GM18499 (cell line): Measurements from ENCODE around the gene LIF.

Experiments used
- ATAC-seq: cut with Tn5 transposase; IDR thresholded peaks from one replicate; pipeline ENCODE4 v1.9.1; 2021; ENCODE audit warnings: moderate number of reproducible peaks; ENCODE audit not compliant: insufficient read depth, unreplicated experiment

The LIF gene

DNA sequence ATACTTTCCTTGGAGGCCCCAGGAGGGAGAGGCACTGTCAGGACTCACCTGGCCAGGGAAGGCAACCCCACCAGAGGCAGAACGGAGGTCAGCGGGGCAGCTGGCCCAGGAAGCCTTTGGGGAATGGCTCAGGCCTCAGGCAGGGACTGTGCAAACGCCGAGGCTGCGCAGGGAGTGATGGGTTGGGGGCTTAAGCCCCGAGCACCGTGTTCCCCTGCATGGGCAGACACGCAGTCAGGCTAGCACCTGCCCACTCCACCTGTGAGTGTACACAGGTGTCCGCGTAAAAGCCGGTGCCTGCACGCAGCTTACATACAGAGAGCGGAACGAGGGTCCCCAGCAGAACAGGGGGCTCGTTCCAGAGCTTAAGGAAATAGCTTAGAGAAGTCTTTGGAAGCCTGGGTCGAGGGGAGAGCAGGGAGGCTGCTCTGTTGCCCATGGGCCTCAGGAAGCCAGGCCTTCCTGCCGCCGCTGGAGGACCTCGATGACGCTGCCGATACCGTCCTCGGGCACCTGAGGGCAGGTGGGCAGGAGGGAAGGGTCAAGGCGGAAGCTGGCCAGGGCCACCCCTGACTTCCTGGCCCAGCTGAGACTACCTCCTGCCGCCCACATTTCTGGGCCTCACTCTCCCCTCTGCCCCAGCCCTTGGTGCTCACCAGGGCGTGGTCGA, 38.8 kb upstream of the LIF start:
- no peak for ATAC-seq

DNA sequence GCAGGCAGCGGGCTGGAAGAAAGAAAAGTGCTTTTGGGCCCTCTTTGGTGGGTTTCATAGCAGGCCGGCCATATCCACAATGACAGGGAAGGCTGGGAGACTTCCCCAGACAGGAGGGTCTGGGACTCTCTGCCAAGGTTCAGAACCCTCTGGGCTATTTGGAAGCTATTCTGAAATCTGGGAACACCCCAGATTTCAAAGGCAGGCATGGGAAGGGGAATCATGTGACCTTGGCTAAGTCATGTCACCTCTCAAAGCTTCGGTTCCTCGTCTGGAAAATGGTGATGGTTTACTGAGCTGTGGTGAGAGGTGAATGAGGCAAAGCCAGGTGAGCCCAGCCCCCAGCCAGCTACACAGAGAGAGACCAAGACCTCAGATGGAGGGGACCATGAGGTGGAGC, 38.1 kb upstream of the LIF start:
- ATAC-seq = no peak

DNA sequence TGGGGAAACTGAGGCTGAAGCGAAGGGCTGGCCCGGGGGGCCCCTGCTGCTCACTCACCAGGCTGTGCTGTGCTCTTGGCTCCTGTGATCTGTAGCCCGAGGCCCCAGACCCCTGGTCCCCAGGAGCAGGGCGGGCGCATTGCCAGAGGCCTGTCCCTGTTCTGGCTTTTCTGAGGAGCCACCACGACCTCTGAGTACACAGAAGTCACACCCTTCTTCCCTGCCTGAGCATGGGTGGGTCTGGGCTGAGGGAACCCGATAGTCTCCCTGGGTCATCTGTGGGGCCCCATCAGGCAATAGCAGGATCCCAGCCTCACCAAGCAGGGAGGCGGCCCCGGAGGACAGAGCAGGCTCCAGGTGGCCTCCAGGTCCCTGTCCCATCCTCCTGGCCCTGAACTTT, 37.6 kb upstream of the LIF start:
- ATAC-seq = no peak

DNA sequence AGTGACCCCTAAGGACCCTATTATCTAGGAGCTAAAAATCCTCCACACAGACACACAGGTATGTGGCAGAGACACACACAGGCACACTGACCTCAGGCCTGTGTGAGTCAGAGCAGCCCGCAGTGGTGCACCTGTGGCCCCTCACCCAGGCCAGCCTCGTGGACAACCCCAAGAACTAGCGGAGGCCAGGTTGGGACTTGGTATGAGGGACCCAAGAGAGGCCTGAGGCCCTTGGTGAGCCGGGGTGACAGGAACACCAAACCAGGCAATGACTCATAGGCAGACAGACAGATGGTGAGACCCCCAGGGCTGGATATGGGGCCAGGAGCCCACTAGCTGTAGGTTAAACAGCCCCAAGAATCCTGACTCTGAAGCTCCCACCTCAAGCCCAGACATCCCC, 36.8 kb upstream of the LIF start:
- ATAC-seq = no peak

DNA sequence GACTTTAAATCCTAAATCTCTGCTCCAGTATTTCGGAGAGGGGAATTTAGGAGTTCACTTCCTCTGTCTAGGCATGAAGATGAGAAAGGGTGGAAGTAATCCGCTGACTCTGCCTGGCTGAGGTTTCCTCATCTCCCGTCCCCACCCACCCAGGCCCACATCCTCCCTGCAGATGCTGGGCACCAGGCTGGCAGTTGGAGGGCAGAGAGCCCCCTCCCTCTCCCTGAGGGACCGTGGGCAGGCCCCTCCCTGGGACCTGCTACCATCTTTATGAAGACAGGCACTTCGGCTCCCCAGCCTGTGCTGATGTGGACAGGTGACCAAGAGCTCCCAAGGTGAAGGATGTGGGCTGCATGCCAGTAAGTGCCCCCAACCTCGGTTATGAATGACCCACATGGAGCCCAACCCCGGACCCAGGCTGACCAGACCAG, 36.1 kb upstream of the LIF start:
- no peak for ATAC-seq

DNA sequence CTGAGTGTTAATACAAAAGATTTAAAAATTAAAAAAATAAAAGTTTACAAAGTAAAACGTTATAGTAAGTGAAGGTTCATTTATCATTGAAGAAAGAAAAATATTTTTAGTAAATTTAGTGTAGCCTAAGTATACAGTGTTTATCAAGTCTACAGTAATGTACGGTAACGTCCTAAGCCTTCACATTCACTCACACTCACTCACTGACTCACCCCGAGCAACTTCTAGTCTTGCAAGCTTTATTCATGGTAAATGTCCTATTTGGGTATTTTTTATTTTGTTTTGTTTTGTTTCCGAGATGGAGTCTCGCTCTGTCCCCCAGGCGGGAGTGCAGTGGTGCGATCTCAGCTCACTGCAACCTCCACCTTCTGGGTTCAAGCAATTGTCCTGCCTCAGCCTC, 33.9 kb upstream of the LIF start:
- ATAC-seq = no peak

DNA sequence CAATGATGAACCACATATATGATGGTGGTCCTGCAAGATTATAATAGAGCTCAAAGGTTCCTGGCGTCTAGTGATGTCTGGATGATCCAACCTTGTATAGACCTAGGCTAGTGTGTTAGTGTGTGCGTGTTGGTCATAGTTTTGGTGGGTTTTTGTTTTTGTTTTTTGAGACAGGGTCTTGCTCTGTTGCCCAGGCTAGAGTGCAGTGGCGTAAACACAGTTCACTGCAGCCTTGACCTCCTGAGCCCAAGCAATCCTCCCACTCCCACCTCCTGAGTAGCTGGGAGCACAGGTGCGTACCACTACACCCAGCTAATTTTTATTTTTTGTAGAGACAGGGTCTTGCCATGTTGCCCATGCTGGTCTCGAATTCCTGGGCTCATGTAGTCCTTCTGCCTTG, 33.4 kb upstream of the LIF start:
- no peak for ATAC-seq

DNA sequence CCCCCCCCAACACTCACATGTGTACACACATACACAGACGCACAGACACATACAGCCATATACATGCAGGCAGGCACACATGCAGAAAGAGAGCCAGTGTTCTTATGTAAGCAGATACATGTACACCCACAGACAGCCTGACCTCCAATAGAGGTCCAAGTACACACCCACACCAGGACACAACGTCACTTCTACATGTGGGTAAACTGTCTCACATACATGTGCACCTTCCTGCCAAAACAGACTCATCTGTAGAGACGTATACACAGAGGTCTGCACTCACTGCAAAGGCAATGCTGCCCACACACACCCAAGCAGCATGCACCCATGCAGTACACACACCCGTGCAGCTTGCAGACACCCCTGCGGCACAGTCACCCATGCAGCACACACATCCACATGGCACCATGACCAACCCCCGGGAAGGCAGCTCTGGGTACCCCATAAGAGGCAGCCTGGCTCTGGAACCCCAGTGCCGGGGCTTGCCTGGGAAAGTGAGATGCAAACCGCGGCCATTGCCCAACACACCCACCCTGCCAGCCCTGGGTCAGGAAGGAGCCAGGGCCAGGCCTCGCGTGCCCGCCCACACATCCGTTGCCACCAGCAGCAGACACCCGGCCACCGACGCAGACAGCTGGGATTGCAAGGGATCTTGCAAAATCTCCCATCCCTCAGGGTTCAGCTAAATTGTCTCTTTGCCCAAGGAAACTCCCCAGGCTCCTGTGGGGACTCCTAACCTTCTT, 32.7 kb upstream of the LIF start:
- ATAC-seq = no peak

DNA sequence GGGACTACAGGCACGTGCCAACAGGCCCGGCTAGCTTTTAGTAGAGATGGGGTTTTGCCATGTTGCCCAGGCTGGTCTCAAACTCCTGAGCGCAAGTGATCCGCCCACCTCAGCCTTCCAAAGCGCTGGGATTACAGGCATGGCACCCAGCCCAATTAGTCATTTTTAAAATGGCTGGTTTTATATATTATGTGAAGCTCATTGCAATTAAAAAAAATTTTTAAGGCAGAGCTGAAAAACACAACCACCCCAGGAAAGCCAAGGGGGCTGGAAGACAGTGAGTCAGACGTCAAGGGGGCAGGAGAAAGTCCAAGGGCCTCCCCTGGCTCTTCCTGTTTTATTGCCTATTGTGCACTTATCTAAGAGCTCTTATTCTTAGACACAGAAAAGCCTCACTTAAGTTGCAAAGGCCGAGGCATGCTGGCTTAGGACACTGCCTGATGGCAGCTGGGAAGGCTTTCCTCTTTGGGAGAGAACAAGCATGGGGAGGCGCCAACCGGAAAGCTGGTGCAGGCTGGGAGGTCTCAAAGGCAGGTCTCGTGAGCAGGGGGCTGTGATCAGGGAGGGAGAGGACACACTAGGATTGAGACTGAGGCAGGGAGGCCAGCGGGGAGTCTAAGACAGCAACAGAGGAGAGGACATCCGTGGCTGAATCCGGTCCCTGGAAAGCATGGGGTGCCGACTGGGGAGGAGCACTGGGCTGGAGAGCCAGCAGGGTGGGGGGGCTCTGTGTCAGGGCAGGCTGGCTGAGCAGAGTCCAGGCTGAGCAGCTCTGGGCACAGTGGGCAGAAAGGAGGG, 31.2 kb upstream of the LIF start:
- ATAC-seq = no peak

DNA sequence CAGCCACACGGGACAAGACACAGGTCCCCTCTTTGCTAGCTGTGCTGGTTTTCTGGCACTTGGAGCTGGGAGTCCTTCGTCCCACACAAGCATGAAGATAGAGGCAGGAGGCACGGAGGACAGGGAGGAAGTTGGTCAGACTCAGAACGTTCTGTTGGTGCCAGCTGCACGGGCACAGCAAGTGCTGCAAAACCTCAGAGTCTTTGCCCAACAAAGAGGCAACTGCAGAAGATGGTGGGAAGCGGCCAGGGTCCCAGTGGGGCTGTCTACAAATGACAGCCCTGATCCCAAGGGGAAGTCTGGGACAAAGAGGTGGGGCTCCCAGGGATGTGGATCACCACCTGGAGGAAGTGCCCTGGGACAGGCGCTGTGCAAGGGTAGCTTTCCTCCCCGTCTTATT, 29.5 kb upstream of the LIF start:
- ATAC-seq = no peak

DNA sequence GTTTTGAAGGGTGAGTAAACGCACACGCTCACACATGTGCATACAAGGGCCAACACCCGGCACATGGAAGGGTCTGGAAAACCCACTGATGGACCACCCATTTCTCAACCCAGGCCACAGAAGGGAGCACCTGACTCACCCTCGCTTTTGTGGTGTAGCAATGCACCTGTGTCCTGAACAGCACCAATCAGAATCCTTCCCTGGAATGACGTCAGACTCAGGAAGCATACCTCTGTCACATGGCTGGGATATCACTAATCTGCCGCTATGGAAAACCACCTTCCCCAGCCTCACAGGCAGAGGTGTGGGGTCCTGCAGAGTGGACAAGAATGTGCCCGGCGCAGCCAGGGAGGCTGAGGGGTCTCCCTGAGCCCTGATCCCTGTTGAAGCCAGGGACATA, 29.1 kb upstream of the LIF start:
- ATAC-seq = no peak

DNA sequence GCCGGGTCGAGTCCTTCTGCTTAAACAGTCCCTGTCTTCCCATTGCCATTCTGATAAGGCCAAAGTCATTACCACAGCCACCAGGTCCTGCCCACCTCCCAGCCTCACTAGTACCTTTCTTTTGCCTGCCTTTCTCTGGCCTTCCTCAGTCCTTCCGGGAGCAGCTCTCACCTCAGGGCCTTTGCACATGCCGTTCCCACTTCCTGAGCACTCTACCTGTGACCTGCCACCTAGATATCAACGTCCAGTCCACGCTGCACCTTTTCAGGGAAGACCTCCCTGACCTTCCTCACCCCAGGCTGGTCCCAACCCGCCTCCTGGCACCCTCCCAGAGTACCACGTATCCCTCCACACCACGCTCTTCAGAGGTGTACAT, 27.9 kb upstream of the LIF start:
- ATAC-seq = no peak

DNA sequence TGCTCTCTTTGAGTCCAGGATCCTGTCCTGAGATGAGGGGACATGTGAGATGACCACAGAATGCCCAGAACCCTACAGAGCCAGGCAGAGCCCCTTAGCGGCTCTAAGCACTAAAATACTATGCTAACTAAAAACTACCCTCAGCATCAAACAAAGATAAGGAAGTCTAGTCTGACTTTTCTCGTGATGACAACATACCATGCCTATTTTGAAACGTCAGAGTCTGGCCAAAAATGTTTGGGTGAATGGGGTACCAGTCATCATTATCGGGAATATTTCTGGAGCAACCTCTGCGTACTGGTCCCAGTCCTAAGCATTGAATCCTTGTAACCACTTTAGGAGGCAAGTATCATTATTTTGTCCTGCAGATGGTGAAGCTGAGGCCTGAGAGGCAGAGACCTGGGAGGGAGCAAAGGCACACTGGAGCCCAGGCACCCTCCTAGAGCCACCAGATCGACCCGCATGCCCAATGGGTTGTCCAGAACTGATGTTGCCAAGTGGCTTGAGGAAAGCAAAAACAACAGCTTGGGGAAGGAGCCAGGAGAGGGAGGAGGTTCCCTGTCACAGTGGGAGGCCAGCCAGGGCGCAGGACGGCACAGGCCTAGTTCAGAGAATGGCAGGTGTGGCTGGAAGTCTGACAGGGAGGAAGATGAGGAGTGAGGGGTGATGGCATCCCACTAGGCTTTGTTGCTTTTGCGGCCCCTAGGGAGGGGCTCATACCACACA, 27.3 kb upstream of the LIF start:
- no peak for ATAC-seq

DNA sequence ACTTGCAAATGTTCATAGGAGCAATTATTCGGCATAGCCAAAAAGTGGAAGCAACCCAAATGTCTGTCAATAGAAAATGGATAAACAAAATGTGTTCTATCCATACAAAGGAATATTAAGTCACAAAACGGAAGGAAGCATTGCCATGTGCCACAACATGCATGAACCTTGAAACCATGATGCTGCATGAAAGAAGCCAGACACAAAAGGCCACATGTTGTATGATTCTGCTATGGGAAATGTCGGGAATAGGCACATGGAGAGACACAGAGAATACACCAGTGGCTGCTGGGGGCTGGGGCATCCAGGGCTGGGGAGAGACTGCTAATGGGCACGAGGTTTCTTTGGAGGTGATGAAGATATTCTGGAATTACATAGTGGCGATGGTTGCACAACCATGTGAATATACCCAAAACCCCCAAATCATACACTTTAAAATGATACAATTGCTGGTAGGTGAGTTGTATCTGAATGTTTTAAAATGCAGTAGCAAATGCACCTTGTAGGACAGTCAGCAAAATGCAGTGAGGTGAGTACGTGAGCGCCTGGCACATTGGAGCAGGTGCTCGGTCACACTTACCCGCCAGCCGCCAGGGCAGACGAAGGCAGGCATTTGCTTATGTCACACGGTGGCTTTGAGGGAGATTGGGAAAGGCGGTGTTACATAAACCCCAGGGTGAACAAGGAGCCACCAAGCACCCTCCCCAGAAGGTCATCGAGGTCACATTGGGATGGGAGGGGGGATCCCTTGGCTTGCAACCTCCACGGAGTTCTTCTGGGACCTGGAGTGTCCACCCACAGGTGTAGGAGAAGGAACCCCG, 26.4 kb upstream of the LIF start:
- ATAC-seq = no peak

DNA sequence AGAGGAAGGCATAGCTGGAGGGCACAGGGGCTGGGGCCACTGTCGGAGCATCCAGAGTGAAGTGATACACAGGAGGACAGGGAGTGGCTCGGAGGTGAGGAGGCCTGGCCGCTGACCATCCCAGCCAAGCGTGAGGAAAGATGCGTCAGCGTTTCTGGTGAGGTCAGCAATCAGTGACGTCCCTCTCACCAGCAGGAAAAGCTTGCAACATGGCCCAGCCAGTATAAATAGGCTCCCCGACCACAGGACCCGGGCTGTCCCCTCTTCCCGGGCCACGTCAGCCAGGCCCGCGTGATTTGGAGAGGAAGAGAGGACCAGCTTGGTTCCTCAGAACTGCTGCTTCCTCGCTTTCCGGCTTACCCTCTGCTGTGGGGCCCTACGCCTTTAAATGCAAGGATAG, 24.3 kb upstream of the LIF start:
- ATAC-seq = no peak

DNA sequence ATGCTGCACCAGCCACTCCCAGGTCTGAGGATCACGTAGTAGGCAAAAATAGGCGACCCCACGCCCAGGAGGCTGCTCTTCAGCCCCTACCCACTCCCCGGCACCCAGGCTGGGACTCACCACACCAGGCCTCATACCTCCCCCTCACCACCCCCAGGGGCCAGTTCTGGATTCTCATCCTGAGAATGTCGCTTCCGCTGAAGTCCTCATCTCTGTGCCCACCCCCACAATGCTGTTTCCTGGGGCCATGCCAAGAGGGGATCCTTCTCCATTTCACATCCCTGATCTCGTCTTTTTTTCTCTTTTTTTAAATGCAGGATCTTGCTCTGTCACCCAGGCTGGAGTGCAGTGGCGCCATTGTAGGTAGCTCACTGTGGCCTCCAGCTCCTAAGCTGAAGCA, 21.8 kb upstream of the LIF start:
- no peak for ATAC-seq

DNA sequence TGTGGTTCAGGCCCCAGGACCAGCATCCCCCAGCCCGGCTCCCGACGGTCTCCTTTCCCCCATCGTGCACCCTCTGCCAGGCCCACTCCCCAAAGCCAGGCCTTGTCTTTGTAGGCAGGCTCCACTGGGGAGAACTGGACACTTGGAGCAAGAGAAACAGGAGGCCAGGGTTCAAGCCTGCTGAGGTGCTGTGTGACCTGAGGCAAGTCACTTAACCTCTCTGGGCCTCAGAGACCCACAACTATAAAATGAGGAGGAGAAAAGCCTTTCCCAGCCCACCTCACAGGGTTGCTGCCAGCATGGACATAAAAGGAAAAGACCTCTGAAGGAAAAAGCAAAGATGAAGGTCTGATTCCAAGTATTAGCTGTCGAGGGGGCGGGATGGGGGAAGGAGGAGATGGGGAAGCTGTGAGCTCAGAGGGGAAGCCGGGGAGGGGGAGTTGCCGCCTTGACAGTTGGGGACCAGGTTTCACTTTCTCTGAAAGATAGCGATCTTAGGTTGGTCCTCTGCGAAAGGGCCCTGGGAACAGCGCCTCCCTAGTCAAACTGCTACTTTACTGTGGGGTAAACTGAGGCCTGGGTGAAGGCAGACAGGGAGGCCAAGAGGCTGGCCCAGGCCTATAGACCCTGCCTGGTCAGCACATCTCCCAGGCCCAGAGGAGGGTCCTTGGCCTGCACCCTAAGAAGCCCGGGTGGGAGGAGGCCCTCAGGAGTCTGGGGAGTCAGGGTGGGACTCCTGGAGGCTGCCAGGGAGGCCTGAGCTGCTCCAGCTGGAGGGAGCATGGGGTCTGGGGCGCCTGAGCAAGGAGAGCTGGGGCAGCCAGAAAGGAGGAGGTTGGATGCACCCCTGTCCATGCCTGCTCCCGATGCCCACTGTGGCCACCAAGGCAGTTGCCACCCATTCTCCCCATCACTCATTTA, 21.1 kb upstream of the LIF start:
- no peak for ATAC-seq

DNA sequence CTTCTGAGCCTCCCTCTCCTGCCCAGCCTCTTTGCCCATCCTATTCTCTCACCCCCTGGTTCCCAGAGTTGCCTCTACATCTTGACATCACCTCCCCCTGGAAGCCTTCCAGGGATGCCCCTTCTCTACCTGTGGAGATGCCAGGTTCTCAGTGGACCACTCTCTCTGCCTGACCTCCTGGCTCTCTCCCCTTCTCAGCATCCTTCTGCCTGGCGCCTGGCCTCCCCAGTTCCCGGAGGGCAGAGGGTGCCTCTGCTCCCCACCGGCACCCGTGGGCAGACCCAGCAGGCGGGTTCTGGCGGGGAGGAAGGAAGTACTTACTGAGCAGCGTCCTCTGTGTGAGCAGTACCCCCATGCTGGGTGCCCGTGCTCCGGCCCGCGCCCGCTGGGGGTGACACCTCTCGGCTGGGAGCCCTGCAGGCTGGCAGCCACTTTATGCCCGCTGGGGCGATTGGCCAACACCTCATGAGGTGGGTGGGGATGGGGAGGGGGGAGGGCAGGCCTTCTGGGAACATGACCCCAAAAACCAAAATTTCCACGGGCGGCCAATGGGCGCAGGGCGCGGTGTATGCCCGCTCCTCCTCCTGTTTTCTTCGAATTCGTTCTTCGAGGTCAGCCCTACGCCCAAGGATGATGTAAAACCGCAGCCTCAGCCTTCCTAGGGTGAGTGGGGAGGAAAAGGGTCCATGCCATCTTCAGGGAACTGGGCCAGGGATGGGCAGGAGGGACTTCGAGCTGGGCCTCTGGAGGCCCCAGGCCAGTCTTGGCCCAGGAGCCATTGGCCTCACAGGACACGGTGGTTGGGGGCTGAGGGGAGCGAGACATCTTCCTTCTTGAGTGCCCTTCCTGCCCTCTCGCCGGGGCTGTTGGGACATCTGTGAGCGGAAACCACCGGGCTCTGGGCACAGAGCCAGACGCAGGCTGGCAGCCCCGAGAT, 20.2 kb upstream of the LIF start, which contains the start of gene OSM:
Gene OSM (minus strand): TSS at position 407 of the 937 bp plus-strand sequence. CDS start 52 bp downstream, at position 355.
- no peak for ATAC-seq
